Stimulated activated CD8-positive, alpha-beta memory T cell treated with anti-CD3 and anti-CD28 coated beads, Interleukin-12 subunit alpha, Interleukin-12 subunit beta, amount 100 ng/mL, for 24 hours (primary cell): ENCODE measurements around the gene DMRTC2.

ENCODE experiments used
- DNase-seq: peaks from one replicate; pipeline ENCODE4 v3.0.0-alpha.2; 2020; ENCODE audit errors: extremely low read depth

Gene DMRTC2

GRCh38 chr19:41845001-41845050 lies at the start of gene DMRTC2:
Gene DMRTC2 (plus strand): TSS chr19:41845042. CDS start chr19:41847429, 2,387 bp downstream.
- no peak for DNase-seq

GRCh38 chr19:41796362-41796761 lies 48.5 kb upstream of the DMRTC2 start, which contains the start of gene CEACAM3:
Gene CEACAM3 (plus strand): TSS chr19:41796587. CDS start chr19:41796678, 91 bp downstream.
- no peak for DNase-seq

DNA sequence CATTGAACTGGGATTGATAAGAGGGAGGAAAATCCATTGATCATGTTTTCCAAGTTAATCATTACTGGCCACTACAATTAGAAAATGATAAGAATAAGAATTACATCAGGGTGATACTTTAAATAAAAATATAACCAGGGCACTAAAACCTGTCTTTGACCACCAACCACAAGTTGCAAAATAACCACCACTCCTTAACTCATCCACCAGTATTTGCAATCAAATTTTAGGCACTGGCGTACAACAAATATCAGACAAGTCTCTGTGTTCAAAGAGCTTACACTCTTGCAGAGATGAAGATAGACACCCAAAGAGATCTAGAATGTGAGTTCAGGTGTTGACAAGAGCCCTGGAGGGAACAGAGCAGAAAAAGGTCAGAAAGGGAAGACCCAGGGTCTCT lies 47.9 kb upstream of the DMRTC2 start:
- DNase-seq = no peak

- no peak for DNase-seq
Measured at GRCh38 chr19:41799444-41800000, 45.3 kb upstream of the DMRTC2 start.

GRCh38 chr19:41801031-41801430 lies 43.8 kb upstream of the DMRTC2 start:
- no peak for DNase-seq

DNA sequence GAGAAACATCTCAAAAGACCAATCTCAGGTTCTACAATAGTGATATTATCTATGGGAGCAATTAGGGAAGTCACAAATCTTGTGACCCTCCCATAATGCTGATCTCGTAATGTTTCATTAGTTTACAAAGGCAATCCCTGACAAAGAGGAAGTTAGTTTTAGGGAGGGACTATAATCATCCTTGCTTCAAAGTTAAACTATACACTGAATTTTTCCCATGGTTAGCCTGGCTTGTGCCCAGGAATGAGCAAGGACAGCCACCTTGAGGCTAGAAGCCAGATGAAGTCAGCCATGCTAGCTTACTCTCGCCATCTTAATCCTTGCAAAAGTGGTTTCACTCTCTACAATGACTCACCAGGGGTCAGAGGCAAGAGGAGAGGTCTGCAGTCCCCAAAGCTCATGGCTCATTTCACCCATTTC lies 43.0 kb upstream of the DMRTC2 start:
- DNase-seq = no peak

GRCh38 chr19:41802770-41803169 lies 42.1 kb upstream of the DMRTC2 start:
- no peak for DNase-seq

DNA sequence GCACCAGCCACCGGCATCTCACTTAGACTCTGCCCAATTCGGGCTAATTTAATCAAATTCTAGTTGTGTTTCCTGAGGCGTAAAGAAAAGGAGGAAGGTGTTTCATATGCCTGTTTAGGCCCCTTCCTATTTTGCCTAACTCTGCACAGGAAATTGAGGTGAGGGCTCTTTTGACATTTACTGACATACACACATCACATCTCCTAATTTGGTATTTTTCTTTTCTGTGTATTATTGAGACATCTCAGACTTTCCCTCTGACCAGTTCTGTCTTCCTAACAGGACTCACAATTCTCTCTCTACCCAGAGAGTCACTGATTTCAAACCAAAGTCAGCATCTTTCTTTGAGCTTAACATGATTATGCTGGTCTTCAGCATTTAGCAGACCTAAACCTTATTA lies 40.5 kb upstream of the DMRTC2 start:
- DNase-seq = no peak

DNA sequence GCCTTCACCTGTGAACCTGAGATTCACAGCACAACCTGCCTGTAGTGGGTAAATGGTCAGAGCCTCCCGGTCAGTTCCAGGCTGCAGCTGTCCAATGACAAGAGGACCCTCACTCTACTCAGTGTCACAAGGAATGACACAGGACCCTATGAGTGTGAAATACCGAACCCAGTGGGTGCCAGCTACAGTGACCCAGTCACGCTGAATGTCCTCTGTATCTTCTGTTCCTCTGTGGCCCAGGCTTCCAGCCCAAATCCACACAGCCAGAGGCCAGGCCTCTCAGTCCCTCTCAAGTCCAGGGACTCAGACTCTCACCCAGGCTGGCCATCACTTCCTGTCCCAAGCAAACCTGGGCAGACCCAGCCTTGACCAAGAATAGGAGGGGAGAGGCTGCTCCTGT lies 37.7 kb upstream of the DMRTC2 start:
- no peak for DNase-seq

DNA sequence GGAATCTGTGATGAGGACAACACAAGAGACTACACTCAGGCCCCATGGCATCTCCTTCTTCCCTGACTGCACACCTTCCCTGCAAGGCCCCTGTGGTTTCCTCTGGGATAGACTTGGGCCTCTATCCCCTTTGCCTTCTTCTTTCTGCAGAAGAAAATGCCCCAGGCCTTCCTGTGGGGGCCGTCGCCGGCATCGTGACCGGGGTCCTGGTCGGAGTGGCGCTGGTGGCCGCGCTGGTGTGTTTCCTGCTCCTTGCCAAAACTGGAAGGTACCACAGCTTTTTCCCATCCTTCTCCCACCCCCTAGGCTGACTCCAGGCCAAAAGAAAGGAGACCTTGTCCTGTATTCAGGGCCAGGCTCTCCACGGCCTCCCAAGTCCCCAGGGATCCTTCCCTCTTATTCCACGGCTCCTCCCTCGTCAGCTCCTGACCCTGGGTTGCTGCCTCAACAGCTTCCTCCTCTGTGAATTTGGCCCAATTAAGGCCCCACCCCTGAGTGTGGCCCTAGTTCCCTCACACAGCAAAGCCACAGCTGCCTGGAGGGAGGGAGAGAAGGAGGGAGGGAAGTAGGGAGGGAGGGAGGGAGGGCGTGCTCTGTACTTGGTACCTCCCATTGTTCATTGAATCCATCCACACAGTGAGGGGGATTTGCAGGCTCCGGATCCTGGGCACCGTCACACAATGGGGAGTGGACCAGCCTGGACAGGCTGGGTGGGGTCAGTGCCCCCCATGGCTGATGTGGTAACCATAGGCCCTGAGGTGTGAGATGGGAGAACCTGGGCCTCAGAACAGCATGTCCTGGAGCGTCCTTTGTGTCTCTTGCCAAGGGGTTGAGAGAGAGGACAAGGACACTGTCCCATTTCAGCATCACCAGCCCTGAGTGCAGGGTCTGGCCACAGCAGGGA lies 35.9 kb upstream of the DMRTC2 start:
- DNase-seq = no peak

DNA sequence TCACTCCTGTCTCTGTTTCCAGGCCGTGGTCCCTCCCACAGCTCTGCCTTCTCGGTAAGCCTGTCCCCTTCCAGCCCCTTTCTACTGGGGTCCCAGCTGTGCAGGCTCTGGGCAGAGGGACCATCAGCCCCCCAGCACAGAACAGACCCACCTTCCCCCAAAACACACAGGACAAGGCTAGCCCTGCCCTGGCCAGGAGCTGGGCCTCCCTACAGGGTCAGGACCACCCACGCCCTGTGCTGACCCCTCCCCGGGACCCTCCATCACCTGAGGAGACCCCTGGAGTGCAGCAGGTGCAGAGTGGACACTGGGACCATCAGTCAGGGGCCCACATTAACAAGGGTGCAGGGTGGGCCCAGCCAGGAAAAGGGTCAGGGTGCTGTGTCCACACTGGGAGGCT lies 34.5 kb upstream of the DMRTC2 start:
- DNase-seq = no peak

DNA sequence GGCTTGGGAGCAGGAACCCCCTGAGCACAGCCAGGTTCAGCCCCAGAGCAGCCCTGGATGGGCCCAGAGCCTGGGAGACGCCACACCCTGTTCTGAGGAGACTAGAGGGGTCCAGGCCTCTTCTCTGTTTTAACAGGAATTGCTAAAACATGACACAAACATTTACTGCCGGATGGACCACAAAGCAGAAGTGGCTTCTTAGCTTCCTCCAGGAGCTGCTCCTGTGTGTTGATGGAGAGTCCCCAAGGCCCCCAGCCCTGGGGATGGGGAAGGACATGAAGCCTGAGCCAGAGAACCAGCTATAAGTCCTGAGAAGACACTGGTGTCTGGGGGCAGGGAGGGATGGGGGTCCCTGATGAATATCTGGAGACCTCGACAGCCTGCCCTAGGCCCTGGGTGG lies 33.8 kb upstream of the DMRTC2 start:
- no peak for DNase-seq

- no peak for DNase-seq
Measured at GRCh38 chr19:41811981-41812380, 32.9 kb upstream of the DMRTC2 start.

DNA sequence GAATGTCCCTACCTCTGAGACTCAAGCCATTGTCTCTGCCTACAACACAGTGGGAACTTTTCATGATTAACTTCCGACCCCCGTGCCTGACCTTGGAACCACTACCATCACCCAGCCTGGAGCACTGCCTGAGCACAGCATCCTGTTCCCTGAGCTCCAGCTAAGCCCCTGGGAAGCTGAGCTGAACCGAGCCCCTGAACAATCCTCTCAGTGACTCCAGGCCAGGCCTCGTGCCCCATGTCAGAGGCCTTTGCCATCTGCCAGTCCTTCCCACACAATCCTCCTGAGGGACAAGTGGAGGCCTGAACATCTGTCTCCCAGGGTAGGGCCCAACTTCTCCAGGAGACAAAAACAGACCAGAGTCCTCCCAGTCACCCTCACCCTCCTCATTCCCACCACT lies 30.9 kb upstream of the DMRTC2 start:
- DNase-seq = no peak

DNA sequence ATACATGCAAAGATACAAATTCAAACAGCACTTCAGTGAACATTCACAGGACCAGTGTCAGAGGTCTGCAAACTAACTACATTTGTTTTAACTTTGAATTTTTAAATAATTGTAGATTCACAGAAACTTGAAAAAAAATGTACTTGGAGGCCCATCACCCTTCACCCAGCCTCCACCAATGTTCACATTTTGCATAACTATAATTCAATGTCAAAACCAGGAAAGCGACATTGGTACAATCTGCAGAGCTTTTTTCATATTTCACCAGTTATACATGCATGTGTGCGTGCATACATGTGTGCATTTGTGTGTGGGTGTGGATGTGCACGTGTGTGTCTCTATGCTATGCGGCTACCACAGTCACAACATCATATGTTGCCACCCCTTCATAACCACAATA lies 29.5 kb upstream of the DMRTC2 start:
- no peak for DNase-seq

DNA sequence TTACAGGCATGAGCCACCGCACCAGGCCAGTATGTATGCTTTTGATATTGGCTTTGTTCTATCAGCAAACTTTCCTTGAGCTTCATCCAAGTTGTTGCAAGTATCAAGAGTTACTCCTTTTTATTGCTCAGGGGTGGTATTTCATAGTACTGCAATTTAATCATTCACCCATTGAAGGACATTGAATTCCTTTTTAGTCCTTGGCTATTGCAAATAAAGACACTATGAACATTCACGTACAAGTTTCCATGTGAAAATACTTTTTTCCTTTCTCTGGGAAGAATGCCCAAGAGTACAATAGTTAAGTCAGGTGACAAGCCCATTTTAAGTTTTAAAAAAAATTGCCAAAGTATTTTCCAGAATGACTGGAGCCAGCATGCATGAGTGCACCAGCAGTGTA lies 28.1 kb upstream of the DMRTC2 start:
- DNase-seq = no peak

DNA sequence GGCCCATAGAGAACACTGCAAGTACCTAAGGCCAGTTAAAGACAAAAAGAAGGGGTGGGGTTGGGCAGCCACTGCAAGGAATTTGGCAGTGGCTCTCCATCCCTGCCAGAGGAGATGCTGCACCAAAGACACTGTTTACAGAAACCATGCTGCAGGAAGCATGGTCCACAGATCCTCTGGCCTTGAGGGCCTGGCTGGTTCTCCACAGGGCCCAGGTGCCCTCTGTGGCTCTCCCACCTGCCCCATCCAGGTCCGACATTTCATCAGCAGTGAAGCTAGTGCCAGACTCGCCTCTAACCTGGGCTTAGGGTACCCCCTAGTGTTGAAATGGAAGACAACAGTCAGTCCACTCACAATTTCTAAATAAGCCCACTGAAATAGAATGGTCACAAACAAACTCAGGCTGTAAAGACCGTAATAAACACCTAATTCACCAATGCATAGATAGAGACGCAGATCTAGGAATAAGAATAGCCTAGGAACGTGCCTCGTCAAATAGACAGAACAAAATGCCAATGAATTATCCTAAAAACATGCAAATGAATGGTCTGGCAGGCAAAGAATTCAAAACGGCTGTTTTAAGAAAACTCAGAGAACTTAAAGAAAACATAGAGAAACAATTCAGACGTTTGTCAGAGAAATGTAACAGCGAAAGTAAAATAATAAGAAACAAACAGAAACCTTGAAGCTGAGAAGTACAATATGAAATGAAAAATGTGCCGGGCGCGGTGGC lies 23.7 kb upstream of the DMRTC2 start:
- DNase-seq = no peak

GRCh38 chr19:41837981-41838708 lies 6.7 kb upstream of the DMRTC2 start:
- no peak for DNase-seq

DNA sequence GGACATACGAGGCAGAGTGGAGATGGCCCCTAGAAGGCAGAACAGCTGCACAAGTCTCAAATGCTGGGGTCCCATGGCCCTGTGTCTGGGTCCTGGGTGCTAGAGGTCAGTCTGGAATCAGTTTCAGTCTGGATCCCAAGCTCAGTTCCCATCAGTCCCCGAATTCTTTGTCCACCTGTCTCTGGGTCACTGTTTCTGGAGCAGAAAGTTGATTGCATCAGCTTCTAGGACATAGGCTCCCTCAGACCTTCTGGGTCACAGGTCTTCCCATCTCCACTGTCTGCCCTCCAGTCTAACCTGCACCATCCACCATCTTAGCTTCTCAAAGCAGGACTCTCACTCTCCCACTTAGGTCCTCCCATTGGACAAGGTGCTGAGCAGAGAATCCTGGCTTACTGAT lies 5.6 kb upstream of the DMRTC2 start:
- no peak for DNase-seq

- DNase-seq = no peak
Measured at GRCh38 chr19:41843371-41843770, 1.5 kb upstream of the DMRTC2 start.

- DNase-seq = no peak
Measured at GRCh38 chr19:41844601-41845000, 241 bp upstream of the DMRTC2 start, which contains the start of gene LYPD4. Gene LYPD4 (minus strand): TSS chr19:41844683. CDS start chr19:41839285, 5,398 bp downstream.

GRCh38 chr19:41845051-41845590 lies 279 bp downstream of the DMRTC2 start:
- no peak for DNase-seq
